ENCODE data around the gene BCL2.
A peak's percentile ranks its signal among the peaks of the same experiment; 100 is the strongest.

Gene BCL2

DNA sequence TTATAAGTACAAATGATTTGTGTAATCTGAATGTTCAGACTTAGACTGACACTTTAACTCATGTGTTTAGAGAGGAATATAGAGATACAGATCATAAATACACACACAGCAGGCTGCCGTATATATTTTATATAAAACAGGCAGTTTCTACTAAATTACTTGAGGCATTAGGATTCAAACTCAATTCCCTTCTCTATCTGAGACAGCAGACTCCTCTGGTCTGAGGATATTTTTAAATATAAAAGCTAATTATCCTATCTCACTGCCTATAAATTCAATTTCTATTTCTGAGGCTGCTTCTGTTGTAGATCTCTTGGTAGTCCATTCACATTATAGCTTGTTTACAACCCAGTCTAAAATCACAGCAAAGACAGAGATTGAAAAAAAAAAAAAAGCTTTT is 46.9 kb downstream of the BCL2 start:
- no peak overlapping the region for H2AFZ ChIP-seq (ENCODE audit: low read depth, low read length)
- H3K4me2 ChIP-seq (ENCODE audit: insufficient read depth, low read length) = no peak overlapping the region
- DNase-seq (no peak), ATAC-seq (ENCODE audit: insufficient read depth, low read depth) (no peak)
- H3K9ac ChIP-seq (ENCODE audit: low read depth, low read length) = no peak overlapping the region
- no peaks in the 10 kb centered on the region for H3K27me3 ChIP-seq (ENCODE audit: insufficient read depth, low read length, poor library complexity)
- peaks cover 47% of the 10 kb centered on the region for H4K20me1 ChIP-seq (ENCODE audit: insufficient read depth, low read length)
- H3K4me3 ChIP-seq (ENCODE audit: low read depth in 1 of 2, low read length in 2 of 2) = no peak overlapping the region
- H3K9me3 ChIP-seq (ENCODE audit: insufficient read depth, low read length, severe bottlenecking) = no peaks in the 10 kb centered on the region
- H3K36me3 ChIP-seq (ENCODE audit: insufficient read depth, low read length) = peaks cover 19% of the 10 kb centered on the region; the same call in 1 of the 2 replicates
- peaks cover 22% of the 10 kb centered on the region for H3K4me1 ChIP-seq (ENCODE audit: insufficient read depth, low read length)
- TF ChIP-seq, protein P1, sequence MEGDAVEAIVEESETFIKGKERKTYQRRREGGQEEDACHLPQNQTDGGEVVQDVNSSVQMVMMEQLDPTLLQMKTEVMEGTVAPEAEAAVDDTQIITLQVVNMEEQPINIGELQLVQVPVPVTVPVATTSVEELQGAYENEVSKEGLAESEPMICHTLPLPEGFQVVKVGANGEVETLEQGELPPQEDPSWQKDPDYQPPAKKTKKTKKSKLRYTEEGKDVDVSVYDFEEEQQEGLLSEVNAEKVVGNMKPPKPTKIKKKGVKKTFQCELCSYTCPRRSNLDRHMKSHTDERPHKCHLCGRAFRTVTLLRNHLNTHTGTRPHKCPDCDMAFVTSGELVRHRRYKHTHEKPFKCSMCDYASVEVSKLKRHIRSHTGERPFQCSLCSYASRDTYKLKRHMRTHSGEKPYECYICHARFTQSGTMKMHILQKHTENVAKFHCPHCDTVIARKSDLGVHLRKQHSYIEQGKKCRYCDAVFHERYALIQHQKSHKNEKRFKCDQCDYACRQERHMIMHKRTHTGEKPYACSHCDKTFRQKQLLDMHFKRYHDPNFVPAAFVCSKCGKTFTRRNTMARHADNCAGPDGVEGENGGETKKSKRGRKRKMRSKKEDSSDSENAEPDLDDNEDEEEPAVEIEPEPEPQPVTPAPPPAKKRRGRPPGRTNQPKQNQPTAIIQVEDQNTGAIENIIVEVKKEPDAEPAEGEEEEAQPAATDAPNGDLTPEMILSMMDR (IDR thresholded peaks at IDR 0.05; ENCODE audit: borderline replicate concordance, extremely low read depth, low read length, poor library complexity, severe bottlenecking) = no peak
- TF ChIP-seq EZH2 (IDR thresholded peaks at IDR 0.05; ENCODE audit: borderline replicate concordance, low read depth, low read length, severe bottlenecking) = no peak
- H3K79me2 ChIP-seq (ENCODE audit: insufficient read depth, low read length) = peaks cover 100% of the 10 kb centered on the region
- no peak overlapping the region for H3K27ac ChIP-seq (ENCODE audit: low read length)

DNA sequence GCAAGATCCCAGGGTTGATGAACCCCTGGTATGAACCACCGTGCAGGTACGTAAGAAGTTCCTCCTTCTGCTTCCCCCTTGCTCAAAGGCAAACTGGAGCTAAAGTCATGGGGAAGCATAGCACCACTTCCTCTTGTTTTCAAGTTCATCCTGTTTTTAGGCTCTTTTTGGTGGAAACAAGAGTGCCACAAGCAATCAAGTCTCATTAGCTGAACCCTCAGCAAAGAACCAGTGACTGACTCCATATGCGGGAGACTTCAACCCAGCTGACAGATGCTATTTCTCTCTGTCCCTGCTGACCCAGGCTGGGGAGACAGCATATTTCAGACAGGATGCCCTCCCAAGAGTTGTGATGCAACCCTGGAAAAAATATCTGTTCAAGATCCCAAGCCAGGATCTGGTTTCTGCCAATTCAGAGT is 47.7 kb downstream of the BCL2 start:
- no peaks in the 10 kb centered on the region for H3K9me3 ChIP-seq (ENCODE audit: insufficient read depth, low read length, severe bottlenecking)
- peaks cover 26% of the 10 kb centered on the region for H3K4me1 ChIP-seq (ENCODE audit: insufficient read depth, low read length)
- H3K4me2 ChIP-seq (ENCODE audit: insufficient read depth, low read length) = no peak overlapping the region
- peaks cover 50% of the 10 kb centered on the region for H4K20me1 ChIP-seq (ENCODE audit: insufficient read depth, low read length)
- ATAC-seq (ENCODE audit: insufficient read depth, low read depth) (no peak), DNase-seq (no peak)
- H3K79me2 ChIP-seq (ENCODE audit: insufficient read depth, low read length) = peaks cover 100% of the 10 kb centered on the region
- H3K36me3 ChIP-seq (ENCODE audit: insufficient read depth, low read length) = peaks cover 26% of the 10 kb centered on the region
- no peaks in the 10 kb centered on the region for H3K27me3 ChIP-seq (ENCODE audit: insufficient read depth, low read length, poor library complexity)
- no peak overlapping the region for H2AFZ ChIP-seq (ENCODE audit: low read depth, low read length)
- H3K9ac ChIP-seq (ENCODE audit: low read depth, low read length) = no peak overlapping the region
- TF ChIP-seq EZH2 (IDR thresholded peaks at IDR 0.05; ENCODE audit: borderline replicate concordance, low read depth, low read length, severe bottlenecking) = no peak
- TF ChIP-seq, protein P1 (IDR thresholded peaks at IDR 0.05; ENCODE audit: borderline replicate concordance, extremely low read depth, low read length, poor library complexity, severe bottlenecking) = no peak
- no peak overlapping the region for H3K4me3 ChIP-seq (ENCODE audit: low read depth in 1 of 2, low read length in 2 of 2)
- H3K27ac ChIP-seq (ENCODE audit: low read length) = peak overlapping the region; percentile 17; the same call in 1 of the 2 replicates

DNA sequence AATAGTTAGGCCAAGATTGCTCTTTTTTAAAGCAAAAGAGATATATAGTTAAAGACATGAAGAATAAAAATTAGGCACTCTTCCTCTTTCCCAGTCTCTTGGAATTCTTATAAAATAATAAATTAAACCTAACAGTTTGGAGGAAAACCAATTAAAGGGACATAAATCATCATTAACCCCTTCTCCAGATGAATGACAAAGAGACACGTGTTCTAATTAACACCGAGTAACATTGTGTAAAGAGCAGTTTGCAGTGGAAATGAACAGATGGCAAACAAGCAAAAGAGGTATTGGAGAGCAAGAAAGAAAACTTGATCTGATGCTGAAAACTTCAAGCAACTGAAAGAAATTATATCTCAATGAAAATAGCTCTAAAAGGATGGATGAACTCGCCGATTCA is 48.4 kb downstream of the BCL2 start:
- Histone ChIP-seq H3K79me2 (ENCODE audit: insufficient read depth, low read length) (peaks cover 99% of the 10 kb centered on the region), H3K4me3 (ENCODE audit: low read depth in 1 of 2, low read length in 2 of 2) (no peak overlapping the region), H4K20me1 (ENCODE audit: insufficient read depth, low read length) (peaks cover 50% of the 10 kb centered on the region), H3K27me3 (ENCODE audit: insufficient read depth, low read length, poor library complexity) (no peaks in the 10 kb centered on the region), H3K27ac (ENCODE audit: low read length) (no peak overlapping the region), H3K4me1 (ENCODE audit: insufficient read depth, low read length) (peaks cover 26% of the 10 kb centered on the region), H3K4me2 (ENCODE audit: insufficient read depth, low read length) (no peak overlapping the region), H3K36me3 (ENCODE audit: insufficient read depth, low read length) (peaks cover 25% of the 10 kb centered on the region), H3K9me3 (ENCODE audit: insufficient read depth, low read length, severe bottlenecking) (no peaks in the 10 kb centered on the region), H2AFZ (ENCODE audit: low read depth, low read length) (no peak overlapping the region), H3K9ac (ENCODE audit: low read depth, low read length) (no peak overlapping the region)
- TF ChIP-seq EZH2 (IDR thresholded peaks at IDR 0.05; ENCODE audit: borderline replicate concordance, low read depth, low read length, severe bottlenecking) = no peak
- TF ChIP-seq, protein P1 (IDR thresholded peaks at IDR 0.05; ENCODE audit: borderline replicate concordance, extremely low read depth, low read length, poor library complexity, severe bottlenecking) = no peak
- ATAC-seq (ENCODE audit: insufficient read depth, low read depth) (no peak), DNase-seq (no peak)
